OCI-LY3 (cell line): ENCODE data around the gene PLS1.

Source experiments
- EZH2phosphoT487 ChIP-seq: fragments of 200-600 bp; shearing (Covaris generic); IDR thresholded peaks from 2 replicates; pipeline ENCODE4 v1.6.1; 2018; ENCODE audit warnings: antibody characterized with exemption, mixed run types, low read depth
- TF ChIP-seq, protein P1 (sequence below): fragments of 200-600, 300-600 bp; sonication (generic); IDR thresholded peaks from 2 replicates; pipeline ENCODE4 v1.5.1; 2014; ENCODE audit warnings: antibody characterized with exemption, low read length, low read depth

DNA sequence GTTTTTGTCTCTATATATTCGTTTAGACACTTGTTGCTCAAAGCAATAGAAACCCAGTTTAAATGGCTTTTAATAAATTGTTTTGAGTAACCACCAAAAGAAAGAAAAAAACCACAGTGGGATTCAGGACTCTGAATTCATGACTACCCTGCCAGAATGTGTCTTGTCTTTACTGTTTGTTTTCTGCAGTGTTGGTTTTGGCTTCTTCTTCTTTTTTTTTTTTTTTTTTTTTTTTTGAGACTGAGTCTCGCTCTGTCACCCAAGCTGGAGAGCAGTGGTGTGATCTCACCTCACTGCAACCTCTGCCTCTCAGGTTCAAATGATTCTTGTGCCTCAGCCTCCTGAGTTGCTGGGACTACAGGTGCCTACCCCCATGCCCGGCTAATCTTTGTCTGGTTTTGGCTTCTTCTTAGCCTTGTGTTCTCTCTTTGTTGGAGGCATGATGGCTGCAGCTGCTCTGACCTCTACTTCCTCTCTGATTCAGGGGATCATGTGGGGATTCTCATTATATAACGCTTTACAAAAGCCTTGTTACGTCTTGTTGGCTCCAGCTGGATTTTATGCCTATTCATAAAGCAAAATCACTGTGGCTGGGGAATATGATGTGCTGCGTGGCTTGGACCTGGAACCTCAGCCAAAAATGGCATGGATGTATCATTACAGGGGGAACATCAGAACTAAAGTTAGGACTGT lies 54.0 kb downstream of the PLS1 start:
- TF ChIP-seq, protein P1, sequence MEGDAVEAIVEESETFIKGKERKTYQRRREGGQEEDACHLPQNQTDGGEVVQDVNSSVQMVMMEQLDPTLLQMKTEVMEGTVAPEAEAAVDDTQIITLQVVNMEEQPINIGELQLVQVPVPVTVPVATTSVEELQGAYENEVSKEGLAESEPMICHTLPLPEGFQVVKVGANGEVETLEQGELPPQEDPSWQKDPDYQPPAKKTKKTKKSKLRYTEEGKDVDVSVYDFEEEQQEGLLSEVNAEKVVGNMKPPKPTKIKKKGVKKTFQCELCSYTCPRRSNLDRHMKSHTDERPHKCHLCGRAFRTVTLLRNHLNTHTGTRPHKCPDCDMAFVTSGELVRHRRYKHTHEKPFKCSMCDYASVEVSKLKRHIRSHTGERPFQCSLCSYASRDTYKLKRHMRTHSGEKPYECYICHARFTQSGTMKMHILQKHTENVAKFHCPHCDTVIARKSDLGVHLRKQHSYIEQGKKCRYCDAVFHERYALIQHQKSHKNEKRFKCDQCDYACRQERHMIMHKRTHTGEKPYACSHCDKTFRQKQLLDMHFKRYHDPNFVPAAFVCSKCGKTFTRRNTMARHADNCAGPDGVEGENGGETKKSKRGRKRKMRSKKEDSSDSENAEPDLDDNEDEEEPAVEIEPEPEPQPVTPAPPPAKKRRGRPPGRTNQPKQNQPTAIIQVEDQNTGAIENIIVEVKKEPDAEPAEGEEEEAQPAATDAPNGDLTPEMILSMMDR = no peak
- no peak for TF ChIP-seq EZH2phosphoT487
